H1 (cell line): ENCODE results near the gene ANO9. TPM values are rescaled to one million over a fixed set of nuclear protein-coding genes. Genes with fewer than 3 reads are reported as not detected.
A peak's percentile ranks its signal among the peaks of the same experiment; 100 is the strongest.

Experiments
- CTCF ChIA-PET: fragments of 300-600 bp; sonication (Branson Sonifier 250); formaldehyde crosslinking; loops from one replicate; lab custom pipeline; 2021; ENCODE audit not compliant: partially characterized antibody; lab: Charles Lee
- POLR2A ChIA-PET: fragments of 300-600 bp; sonication (Branson Sonifier 250); formaldehyde crosslinking; loops from one replicate; lab custom pipeline; 2021; ENCODE audit warnings: inconsistent platforms; ENCODE audit not compliant: partially characterized antibody; lab: Charles Lee
- DNase-seq, 2 experiments: peaks; one replicate each; pipeline versions ENCODE4 v3.0.0 to v3.0.0-alpha.2; 2010 to 2022; ENCODE audit warnings: low spot score in 2 of 2, low read depth in 1 of 2, mixed read lengths in 1 of 2
- FAIRE-seq: peaks from 2 replicates; lab custom pipeline; 2011; peaks lifted over from hg19 to GRCh38; lab: Jason Lieb, UNC
- H2AFZ ChIP-seq: 2 replicates; pipeline ENCODE4 v1.8.1; 2012; ENCODE audit warnings: low read length, inconsistent platforms
- H2AK5ac ChIP-seq: 2 replicates; pipeline ENCODE4 v1.6.1; 2013; ENCODE audit warnings: low read depth, low read length
- H2BK120ac ChIP-seq: replicated peaks from 2 replicates; pipeline ENCODE3; 2013; ENCODE audit warnings: low read depth, low read length, inconsistent platforms
- H2BK12ac ChIP-seq: 2 replicates; pipeline ENCODE4 v1.6.1; 2013; ENCODE audit warnings: low read depth, low read length
- H2BK15ac ChIP-seq: 2 replicates; pipeline ENCODE4 v1.6.1; 2013; ENCODE audit warnings: low read length
- H2BK20ac ChIP-seq: 2 replicates; pipeline ENCODE4 v1.6.1; 2013; ENCODE audit warnings: low read length
- H2BK5ac ChIP-seq: 2 replicates; pipeline ENCODE4 v1.6.1; 2013; ENCODE audit warnings: low read depth, low read length
- H3K14ac ChIP-seq: 2 replicates; pipeline ENCODE4 v1.6.1; 2013; ENCODE audit warnings: inconsistent platforms; ENCODE audit not compliant: insufficient read length
- H3K18ac ChIP-seq: 2 replicates; pipeline ENCODE4 v1.6.1; 2013; ENCODE audit warnings: low read length; ENCODE audit errors: extremely low read depth
- H3K23ac ChIP-seq: 2 replicates; pipeline ENCODE4 v1.6.1; 2013; ENCODE audit warnings: inconsistent platforms; ENCODE audit not compliant: insufficient read length
- H3K23me2 ChIP-seq: 2 replicates; pipeline ENCODE4 v1.6.1; 2013; ENCODE audit warnings: low read depth, low read length
- H3K27ac ChIP-seq: 2 replicates; pipeline ENCODE4 v1.6.1; 2011; ENCODE audit warnings: low read depth, low read length, inconsistent platforms
- H3K27me3 ChIP-seq, 4 experiments: replicated peaks in 1 of 4; 1 replicate in 1 of 4; 2 replicates in 3 of 4; pipeline versions ENCODE4 v1.6.1 to v1.8.1; 2011 to 2013; ENCODE audit warnings: low read length in 3 of 4, mild to moderate bottlenecking in 3 of 4, inconsistent platforms in 2 of 4, mixed read lengths in 2 of 4, moderate library complexity in 1 of 4; ENCODE audit not compliant: control insufficient read depth in 3 of 4, insufficient read depth in 3 of 4; ENCODE audit errors: extremely low read depth in 1 of 4
- H3K36me3 ChIP-seq, 4 experiments: 2 replicates each; pipeline versions ENCODE4 v1.6.1 to v1.8.1; 2011 to 2013; ENCODE audit warnings: mild to moderate bottlenecking in 4 of 4, low read length in 3 of 4, moderate library complexity in 2 of 4, control low read depth in 1 of 4, inconsistent platforms in 1 of 4; ENCODE audit not compliant: insufficient read depth in 4 of 4, control insufficient read depth in 2 of 4
- H3K4ac ChIP-seq: replicated peaks from 2 replicates; pipeline ENCODE3; 2013; ENCODE audit warnings: low read length, low read depth, mixed read lengths, inconsistent platforms; ENCODE audit not compliant: insufficient read length
- H3K4me1 ChIP-seq, 4 experiments: replicated peaks in 1 of 4; 1 replicate in 1 of 4; 2 replicates in 3 of 4; pipeline versions ENCODE4 v1.6.1 to v1.8.1; 2011 to 2013; ENCODE audit warnings: low read length in 3 of 4, inconsistent platforms in 2 of 4, mixed read lengths in 1 of 4; ENCODE audit not compliant: insufficient read depth in 4 of 4, control insufficient read depth in 3 of 4
- H3K4me2 ChIP-seq, 2 experiments: 2 replicates each; pipeline versions ENCODE4 v1.6.1 to v1.8.1; 2011 to 2013; ENCODE audit warnings: low read depth in 2 of 2, low read length in 2 of 2, control low read depth in 1 of 2, inconsistent platforms in 1 of 2, mild to moderate bottlenecking in 1 of 2; ENCODE audit not compliant: insufficient read depth in 1 of 2
- H3K4me3 ChIP-seq, 4 experiments: fragments of 200-600, 300-600 bp in 1 of 4; sonication (generic), shearing (Covaris generic), sonication (Bioruptor Twin) in 1 of 4; 2 replicates each; pipeline versions ENCODE4 v1.5.1 to v1.8.1; 2011 to 2016; ENCODE audit warnings: low read length in 4 of 4, low read depth in 3 of 4, control low read depth in 2 of 4, inconsistent platforms in 2 of 4, mild to moderate bottlenecking in 2 of 4, mixed read lengths in 1 of 4, moderate library complexity in 1 of 4; ENCODE audit not compliant: insufficient read depth in 2 of 4; ENCODE audit errors: extremely low read depth in 1 of 4
- H3K56ac ChIP-seq: replicated peaks from 2 replicates; pipeline ENCODE3; 2013; ENCODE audit warnings: low read depth, mild to moderate bottlenecking, mixed read lengths, low read length, inconsistent platforms; ENCODE audit not compliant: insufficient read length
- H3K79me1 ChIP-seq: 2 replicates; pipeline ENCODE4 v1.6.1; 2013; ENCODE audit warnings: low read depth, low read length, control low read depth
- H3K79me2 ChIP-seq, 2 experiments: 2 replicates each; pipeline versions ENCODE4 v1.6.1 to v1.8.1; 2012 to 2013; ENCODE audit warnings: low read length in 2 of 2, mild to moderate bottlenecking in 2 of 2, inconsistent platforms in 1 of 2; ENCODE audit not compliant: insufficient read depth in 2 of 2, control insufficient read depth in 1 of 2
- H3K9ac ChIP-seq, 4 experiments: replicated peaks in 1 of 4; 1 replicate in 1 of 4; 2 replicates in 3 of 4; pipeline versions ENCODE4 v1.6.1 to v1.8.1; 2011 to 2013; ENCODE audit warnings: low read depth in 3 of 4, low read length in 3 of 4, control low read depth in 2 of 4, mild to moderate bottlenecking in 2 of 4, moderate library complexity in 2 of 4, inconsistent platforms in 1 of 4; ENCODE audit errors: extremely low read depth in 1 of 4
- H3K9me3 ChIP-seq, 2 experiments: 2 replicates each; pipeline versions ENCODE4 v1.6.1 to v1.8.1; 2012 to 2013; ENCODE audit warnings: mild to moderate bottlenecking in 2 of 2, moderate library complexity in 2 of 2, control low read depth in 1 of 2, inconsistent platforms in 1 of 2, low read depth in 1 of 2, low read length in 1 of 2, mixed read lengths in 1 of 2; ENCODE audit not compliant: insufficient read depth in 2 of 2
- H4K20me1 ChIP-seq, 2 experiments: replicated peaks in 1 of 2; 2 replicates each; pipeline versions ENCODE3 to v1.8.1; 2011 to 2013; ENCODE audit warnings: inconsistent platforms in 2 of 2, low read length in 2 of 2, mild to moderate bottlenecking in 1 of 2; ENCODE audit not compliant: insufficient read depth in 2 of 2, control insufficient read depth in 1 of 2
- H4K5ac ChIP-seq: 2 replicates; pipeline ENCODE4 v1.6.1; 2013; ENCODE audit warnings: low read length, low read depth, mixed read lengths, inconsistent platforms; ENCODE audit not compliant: insufficient read length
- H4K8ac ChIP-seq: 2 replicates; pipeline ENCODE4 v1.8.0; 2013; ENCODE audit warnings: mild to moderate bottlenecking, moderate library complexity, low read length, inconsistent platforms; ENCODE audit not compliant: insufficient read depth; ENCODE audit errors: extremely low read depth
- H4K91ac ChIP-seq: replicated peaks from 2 replicates; pipeline ENCODE3; 2013; ENCODE audit warnings: low read length, mixed read lengths, inconsistent platforms; ENCODE audit not compliant: insufficient read length
- TAF1 ChIP-seq: IDR thresholded peaks from 2 replicates; pipeline ENCODE4 v1.6.1; 2011; ENCODE audit warnings: mild to moderate bottlenecking, low read depth, low read length
- TEAD4 ChIP-seq: IDR thresholded peaks from 2 replicates; pipeline ENCODE4 v1.6.1; 2012; ENCODE audit warnings: low read depth, low read length, inconsistent platforms, mixed read lengths
- WGBS, 2 experiments: shearing (Covaris generic) in 1 of 2; methylation state at CpG; one replicate each; pipeline versions ENCODE4 v1.1.6 to v1.1.7; 2013 to 2015; ENCODE audit warnings: low lambda C conversion rate in 2 of 2, mixed read lengths in 2 of 2, inconsistent platforms in 1 of 2, low coverage in 1 of 2, missing lambda C conversion rate in 1 of 2; ENCODE audit not compliant: insufficient replicate concordance in 2 of 2, insufficient coverage in 1 of 2, insufficient read length in 1 of 2; ENCODE audit errors: extremely low coverage in 1 of 2, missing lambda C conversion rate in 1 of 2; 5-methylcytosine and 5-hydroxymethylcytosine counted together
- polyA plus RNA-seq, 7 experiments: library from polyadenylated mRNA; depleted of rRNA in 3 of 7; stranded (reverse) in 5 of 7; unstranded in 2 of 7; fragments of >200 nt in 5 of 7; fragments of 200-250 nt in 2 of 7; gene quantifications; 1 replicate in 5 of 7; 2 replicates in 1 of 7; 4 replicates in 1 of 7; pipeline versions ENCODE4 v1.2.1 to v1.2.3, GENCODE V29; 2011 to 2013; ENCODE audit warnings: missing spikeins in 2 of 7, mixed read lengths in 2 of 7
- total RNA-seq: library from RNA; stranded (reverse); fragmentation: NEBNext Ultra II Directional; extraction: Animal tissue kit (Norgen Biotek cat#: 25700); gene quantifications from 2 replicates; pipeline ENCODE4 v1.2.1, GENCODE V29; 2021

Gene ANO9
- total and polyA plus RNA-seq, 2 of the 8 experiments (the other 6 are each of a cell fraction or from before 2014, with no cell fraction given): 20.0 to 20.7 TPM

GRCh38 chr11:429931-430456, 11.8 kb downstream of the ANO9 start:
- Histone ChIP-seq H3K79me1 (no peaks in the 10 kb centered on the region), H2AK5ac (no peak overlapping the region), H3K9ac (no peak overlapping the region), H3K18ac (no peak overlapping the region; the same call in 1 of the 2 replicates), H2BK20ac (no peak overlapping the region), H3K23me2 (no peaks in the 10 kb centered on the region), H2BK12ac (no peak overlapping the region), H4K20me1 (no peaks in the 10 kb centered on the region), H3K56ac (no peak overlapping the region), H3K4me2 (no peak overlapping the region), H4K8ac (peak overlapping the region; percentile 25; the same call in 1 of the 2 replicates), H3K4ac (no peak overlapping the region), H4K5ac (no peak overlapping the region), H3K23ac (no peak overlapping the region), H2BK5ac (no peak overlapping the region), H3K36me3 (no peaks in the 10 kb centered on the region), H3K4me3 (no peak overlapping the region), H3K27me3 (no peaks in the 10 kb centered on the region), H2AFZ (no peak overlapping the region), H2BK15ac (no peak overlapping the region), H3K9me3 (no peaks in the 10 kb centered on the region), H4K91ac (no peak overlapping the region), H2BK120ac (no peak overlapping the region), H3K4me1 (no peaks in the 10 kb centered on the region; a peak in 1 of 7 replicates), H3K79me2 (no peaks in the 10 kb centered on the region), H3K27ac (no peak overlapping the region), H3K14ac (no peak overlapping the region)
- WGBS, 2 experiments: 62% methylated on average over 10 of the region's 25 CpGs; no CpG with 5 or more reads in 1 of the 2 experiments
- CTCF ChIA-PET: interaction anchor here (0.5 to 0.6 kb wide), 2 partner anchors 88 to 90 kb away, joined by 3 read pairs; no protein-coding TSS in a partner anchor
- DNase-seq (peak in 1 of 2 experiments; percentile 62), FAIRE-seq (no peak)
- no peak for TF ChIP-seq TEAD4
- no peak for TF ChIP-seq TAF1
- POLR2A ChIA-PET: no interaction called here
